NCI-H460 (cell line): ENCODE measurements around the gene FGD3. TPM values are rescaled to one million over a fixed set of nuclear protein-coding genes. Genes with fewer than 3 reads are reported as not detected.

ENCODE experiments used
- total RNA-seq: library from RNA; depleted of rRNA; stranded (reverse); fragments of >200 nt; shearing (Covaris generic); gene quantifications from 2 replicates; pipeline ENCODE4 v1.2.3, GENCODE V29; 2014; rRNA removed

FGD3 gene
- total RNA-seq, 1 experiment from 2014 or later = 1.1 TPM

Other genes with a start within 250 kb of the FGD3 start
- gene BICD2, start 182.7 kb upstream of the FGD3 start, total RNA-seq = 21.4 and 23.6 TPM in 2 replicates
- 16.0 and 16.6 TPM in 2 replicates for gene ZNF484, start 69.5 kb upstream of the FGD3 start, total RNA-seq
- gene SUSD3, start 111.2 kb downstream of the FGD3 start, total RNA-seq = 0.27 and 0.32 TPM in 2 replicates
- gene CARD19, start 148.7 kb downstream of the FGD3 start, total RNA-seq = 62.7 and 74.8 TPM in 2 replicates
- gene NINJ1, start 186.7 kb downstream of the FGD3 start, total RNA-seq = 69.1 and 74.2 TPM in 2 replicates
- gene WNK2, start 236.6 kb downstream of the FGD3 start, total RNA-seq = 4.5 and 4.8 TPM in 2 replicates